PC-3 (cell line): ENCODE data around the gene DAB1.

ENCODE experiments used
- CTCF ChIP-seq: fragments of 300-600 bp; sonication (generic); conservative IDR thresholded peaks from 2 replicates; pipeline ENCODE4 v1.5.1; 2017; ENCODE audit warnings: antibody characterized with exemption, low read depth, mild to moderate bottlenecking, low read length
- EZH2phosphoT487 ChIP-seq: fragments of 300-600 bp; sonication (generic); IDR thresholded peaks from 2 replicates; pipeline ENCODE4 v1.6.1; 2018; ENCODE audit warnings: mild to moderate bottlenecking, antibody characterized with exemption, low read length, borderline replicate concordance

- TF ChIP-seq CTCF (no peak), EZH2phosphoT487 (no peak)
Observed at GRCh38 chr1:57010511-57010910, 413.3 kb downstream of the DAB1 start.
